Nephron progenitor cell (in vitro differentiated cells): ENCODE measurements around the gene IBSP.

Source experiments
- DNase-seq: peaks from one replicate; pipeline ENCODE4 v3.0.0; 2021
- H3K27ac Mint-ChIP-seq: 2 replicates; pipeline ENCODE4 v1.8.0; 2021; ENCODE audit warnings: mild to moderate bottlenecking, moderate library complexity, mixed read lengths
- H3K27me3 Mint-ChIP-seq: 2 replicates; pipeline ENCODE4 v1.8.0; 2021; ENCODE audit warnings: mild to moderate bottlenecking, low read depth, mixed read lengths; ENCODE audit not compliant: poor library complexity
- H3K36me3 Mint-ChIP-seq: 2 replicates; pipeline ENCODE4 v1.8.0; 2021; ENCODE audit warnings: low read depth, mixed read lengths
- H3K4me1 Mint-ChIP-seq: 2 replicates; pipeline ENCODE4 v1.8.0; 2021; ENCODE audit warnings: mixed read lengths
- H3K4me3 Mint-ChIP-seq: 2 replicates; pipeline ENCODE4 v1.8.0; 2021; ENCODE audit warnings: mild to moderate bottlenecking, moderate library complexity, mixed read lengths
- H3K9me3 Mint-ChIP-seq: 2 replicates; pipeline ENCODE4 v1.8.0; 2021; ENCODE audit warnings: mild to moderate bottlenecking, moderate library complexity, mixed read lengths
- CTCF ChIP-seq: fragments of 200-600 bp; sonication (generic); IDR thresholded peaks from 2 replicates; pipeline ENCODE4 v1.5.0; 2021; ENCODE audit warnings: antibody characterized with exemption

The IBSP gene

GRCh38 chr4:87785731-87786509, 13.4 kb upstream of the IBSP start:
- no peaks in the 10 kb centered on the region for H3K36me3 Mint-ChIP-seq
- H3K4me1 Mint-ChIP-seq: no peaks in the 10 kb centered on the region
- TF ChIP-seq CTCF: no peak
- no peaks in the 10 kb centered on the region for H3K27me3 Mint-ChIP-seq
- no peak overlapping the region for H3K27ac Mint-ChIP-seq
- DNase-seq: no peak
- no peaks in the 10 kb centered on the region for H3K9me3 Mint-ChIP-seq
- H3K4me3 Mint-ChIP-seq: no peak overlapping the region

GRCh38 chr4:87802858-87803257, 3.5 kb downstream of the IBSP start:
- Mint-ChIP-seq H3K4me1 (no peaks in the 10 kb centered on the region), H3K27ac (no peak overlapping the region), H3K36me3 (no peaks in the 10 kb centered on the region), H3K4me3 (no peak overlapping the region), H3K27me3 (peaks cover 3% of the 10 kb centered on the region), H3K9me3 (no peaks in the 10 kb centered on the region)
- no peak for TF ChIP-seq CTCF
- no peak for DNase-seq

GRCh38 chr4:87803421-87803820, 4.1 kb downstream of the IBSP start:
- Mint-ChIP-seq H3K36me3 (no peaks in the 10 kb centered on the region), H3K9me3 (no peaks in the 10 kb centered on the region), H3K27ac (no peak overlapping the region), H3K4me1 (no peaks in the 10 kb centered on the region), H3K27me3 (peaks cover 6% of the 10 kb centered on the region), H3K4me3 (no peak overlapping the region)
- no peak for DNase-seq
- TF ChIP-seq CTCF: no peak

GRCh38 chr4:87804871-87805270, 5.5 kb downstream of the IBSP start:
- no peak for TF ChIP-seq CTCF
- no peaks in the 10 kb centered on the region for H3K4me1 Mint-ChIP-seq
- DNase-seq: no peak

GRCh38 chr4:87805971-87806370, 6.6 kb downstream of the IBSP start:
- Mint-ChIP-seq H3K4me1 (no peaks in the 10 kb centered on the region), H3K9me3 (no peaks in the 10 kb centered on the region), H3K36me3 (no peaks in the 10 kb centered on the region), H3K4me3 (no peak overlapping the region), H3K27me3 (peaks cover 6% of the 10 kb centered on the region), H3K27ac (no peak overlapping the region)
- no peak for TF ChIP-seq CTCF
- DNase-seq: no peak

More at GRCh38 chr4:87804871-87805270, 5.5 kb downstream of the IBSP start:
- Mint-ChIP-seq H3K36me3 (no peaks in the 10 kb centered on the region), H3K27ac (no peak overlapping the region), H3K9me3 (no peaks in the 10 kb centered on the region), H3K4me3 (no peak overlapping the region), H3K27me3 (peaks cover 6% of the 10 kb centered on the region)

- Mint-ChIP-seq H3K4me1 (no peaks in the 10 kb centered on the region), H3K27ac (no peak overlapping the region), H3K9me3 (no peaks in the 10 kb centered on the region)
Observed at GRCh38 chr4:87806520-87806919, 7.2 kb downstream of the IBSP start.

More at GRCh38 chr4:87806520-87806919, 7.2 kb downstream of the IBSP start:
- no peak for DNase-seq
- no peak for TF ChIP-seq CTCF
- peaks cover 9% of the 10 kb centered on the region for H3K27me3 Mint-ChIP-seq
- H3K36me3 Mint-ChIP-seq: no peaks in the 10 kb centered on the region
- H3K4me3 Mint-ChIP-seq: no peak overlapping the region
